HG03565 (cell line): Measurements from ENCODE around the gene PRG2.

ENCODE experiments used
- ATAC-seq: cut with Tn5 transposase; IDR thresholded peaks from one replicate; pipeline ENCODE4 v1.9.1; 2021; ENCODE audit warnings: mild to moderate bottlenecking, moderate library complexity; ENCODE audit not compliant: unreplicated experiment

PRG2 gene

DNA sequence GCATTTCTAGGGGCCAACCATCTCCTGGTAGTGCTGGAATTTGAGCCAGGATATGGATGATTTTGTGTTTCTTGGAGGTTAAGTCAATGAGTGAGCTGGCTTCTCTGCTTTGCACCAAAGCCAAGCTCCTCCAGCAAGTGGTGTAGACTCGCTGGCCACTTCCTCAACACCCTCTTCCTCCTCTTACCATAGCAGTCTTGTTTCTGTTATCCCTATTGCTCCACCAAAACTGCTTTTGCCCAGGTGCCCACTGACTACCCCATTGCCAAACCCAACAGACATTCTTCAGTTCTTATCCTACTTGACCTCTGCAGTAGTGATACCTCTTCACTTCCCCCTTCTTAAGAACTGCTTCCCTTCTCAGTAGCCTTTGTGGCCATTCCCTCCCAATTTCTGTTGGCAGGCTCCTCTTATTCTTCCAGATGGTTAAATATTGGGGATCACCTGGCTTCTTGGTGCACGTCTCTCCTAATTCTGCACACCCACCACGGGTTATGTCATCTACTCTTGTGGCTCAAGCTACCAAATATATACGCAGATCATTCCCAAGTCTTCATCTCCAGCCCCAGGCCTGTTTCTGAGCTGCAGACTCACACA is 7.0 kb upstream of the PRG2 start:
- ATAC-seq, result no peak

DNA sequence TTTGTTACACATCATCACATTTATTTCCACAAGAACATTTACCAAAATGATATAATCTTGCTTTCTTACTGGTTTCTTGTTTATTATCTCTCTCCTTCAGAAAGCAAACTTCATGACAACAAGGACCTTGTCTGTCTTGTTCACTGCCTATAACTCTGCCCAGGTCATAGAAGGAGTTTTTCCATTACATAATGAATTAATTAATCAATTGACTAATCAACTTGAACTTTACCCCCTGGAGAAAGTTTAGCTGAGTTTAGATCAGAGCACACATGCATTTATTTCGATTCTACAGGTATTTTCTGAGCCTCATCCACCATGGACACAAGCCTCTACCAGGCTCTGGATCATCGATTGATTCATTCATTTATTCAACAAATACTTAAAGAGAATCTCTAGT is 6.3 kb upstream of the PRG2 start:
- no peak for ATAC-seq

DNA sequence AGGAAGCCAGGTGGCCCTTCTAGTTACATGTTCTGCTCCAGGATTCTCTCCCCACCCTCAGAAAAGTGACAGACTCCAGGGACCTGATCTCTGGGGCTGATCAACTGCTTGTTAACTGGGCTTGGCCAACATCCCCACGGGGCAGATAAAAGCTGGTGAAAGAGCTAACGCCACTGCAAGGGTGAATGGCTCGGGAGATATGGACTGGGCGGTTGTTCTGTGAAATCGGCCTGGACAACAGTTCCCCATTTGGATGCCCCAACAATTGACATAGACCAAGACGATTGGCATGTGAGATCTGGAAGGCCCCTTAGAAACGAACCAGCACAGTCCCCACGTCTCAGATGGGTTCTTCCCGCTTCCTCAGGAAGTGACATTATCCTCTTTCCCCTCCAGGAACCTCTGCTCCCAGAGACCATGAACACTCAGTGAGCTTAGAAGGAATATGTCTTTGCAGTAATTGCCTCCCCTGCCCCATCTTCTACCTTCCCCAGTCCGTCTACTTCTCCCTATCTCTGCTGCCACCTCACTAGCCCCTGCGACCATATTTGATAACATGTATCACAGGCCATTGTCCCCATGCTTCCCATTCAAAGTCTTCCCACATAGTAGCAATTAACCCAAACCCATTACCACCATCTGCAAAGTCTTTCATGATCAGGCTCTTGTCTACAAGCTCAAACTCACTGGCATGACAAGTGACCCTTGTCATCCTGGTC is 5.6 kb upstream of the PRG2 start:
- no peak for ATAC-seq

DNA sequence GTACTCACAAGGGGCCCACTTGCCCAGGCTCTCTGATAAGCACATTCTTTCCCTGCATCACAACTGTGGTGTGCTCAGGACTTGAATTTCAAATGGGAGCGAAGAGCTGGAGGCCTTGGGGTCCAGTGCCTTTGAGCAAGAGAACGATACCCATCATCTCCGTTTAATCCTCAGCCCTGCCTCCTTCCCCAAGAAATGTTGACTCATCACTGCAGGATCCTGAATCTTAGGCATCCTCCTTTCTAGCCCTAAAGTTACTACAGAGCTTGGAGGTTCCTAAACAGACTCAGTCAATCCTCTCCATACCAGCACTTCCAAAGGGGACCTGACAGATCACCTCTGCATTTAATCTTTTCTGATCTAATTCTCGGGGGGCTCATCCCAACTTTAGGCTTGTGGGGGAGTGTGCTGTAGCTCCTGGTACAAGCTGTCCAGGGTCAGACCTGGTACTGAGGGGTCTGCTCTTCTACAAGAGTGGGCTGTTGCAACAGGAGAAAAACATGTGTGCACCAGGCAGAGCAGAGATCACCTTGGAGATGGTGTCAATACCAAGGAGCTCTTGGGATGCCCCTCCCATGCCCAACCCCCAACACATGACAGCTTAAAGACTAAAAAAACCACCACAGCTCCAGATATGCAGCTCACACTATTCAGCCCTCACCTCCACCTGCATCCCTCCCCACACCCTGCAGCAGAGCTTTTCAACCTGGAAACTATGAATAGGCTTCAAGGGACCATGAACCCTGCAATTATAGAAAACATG is 3.9 kb upstream of the PRG2 start:
- no peak for ATAC-seq

DNA sequence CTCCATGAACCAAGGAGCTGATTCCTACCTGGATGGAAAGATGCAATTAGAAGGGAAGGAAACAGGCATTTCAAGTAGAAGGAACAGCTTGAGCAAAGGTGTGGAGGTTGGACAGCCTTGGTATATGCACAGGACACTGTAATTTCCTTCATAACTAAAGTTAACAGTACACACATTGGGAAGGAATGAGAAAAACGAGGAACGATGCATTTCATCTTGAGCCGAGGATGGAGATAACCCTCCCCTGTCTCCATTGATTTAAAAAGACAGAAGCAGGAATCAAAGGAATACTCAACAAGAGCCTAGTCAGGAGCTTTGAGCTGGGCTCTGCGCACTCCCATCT is 2.3 kb upstream of the PRG2 start:
- no peak for ATAC-seq

DNA sequence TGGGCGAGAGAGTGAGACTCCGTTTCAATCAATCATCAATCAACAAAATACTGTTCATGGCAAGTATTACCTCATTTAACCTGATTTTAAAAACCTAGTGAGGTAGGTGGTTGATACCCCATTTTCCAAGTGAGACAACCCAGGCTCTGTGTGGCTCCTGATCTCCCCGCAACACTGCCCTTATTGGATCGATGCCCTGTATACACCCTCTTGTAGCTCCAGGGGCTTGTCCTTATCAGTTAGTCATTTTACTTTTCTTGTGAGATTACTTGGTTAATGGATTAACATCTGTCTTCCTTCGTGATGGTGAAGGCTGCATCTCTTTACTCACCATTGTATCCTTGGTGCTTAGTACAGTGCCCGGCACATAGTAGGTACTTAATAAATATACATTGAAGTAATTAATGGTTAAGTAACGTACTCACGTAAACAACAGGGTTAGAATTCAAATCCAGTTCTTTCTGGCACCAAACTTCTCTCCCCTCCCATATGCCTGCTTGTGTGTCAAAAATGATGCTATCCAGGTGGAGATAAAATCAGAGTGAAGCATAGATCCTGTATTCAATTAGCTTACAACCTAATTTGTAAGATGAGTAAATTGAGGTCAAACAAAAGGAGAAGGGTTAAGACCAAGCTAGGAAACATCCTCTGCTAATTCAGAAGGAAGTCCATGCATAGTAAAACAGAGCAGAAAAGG is 1.8 kb upstream of the PRG2 start:
- no peak for ATAC-seq

DNA sequence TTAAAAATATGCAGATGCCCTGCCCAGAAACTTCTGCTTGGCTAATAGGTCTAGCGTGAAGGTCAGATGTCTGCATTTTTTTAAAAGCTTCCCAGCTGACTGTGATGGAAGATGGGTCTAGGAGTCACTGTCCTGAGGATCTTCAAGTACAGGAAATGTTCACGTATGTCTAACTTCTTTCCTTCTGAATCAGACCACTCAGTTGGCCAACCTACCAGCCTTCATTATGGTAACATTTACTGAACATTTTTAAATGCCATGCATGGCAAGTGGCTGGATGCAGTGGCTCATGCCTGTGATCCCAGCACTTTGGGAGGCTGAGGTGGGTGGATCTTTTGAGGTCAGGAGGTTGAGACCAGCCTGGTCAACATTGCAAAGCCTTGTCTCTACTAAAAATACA is 1.1 kb upstream of the PRG2 start:
- ATAC-seq, result no peak

DNA sequence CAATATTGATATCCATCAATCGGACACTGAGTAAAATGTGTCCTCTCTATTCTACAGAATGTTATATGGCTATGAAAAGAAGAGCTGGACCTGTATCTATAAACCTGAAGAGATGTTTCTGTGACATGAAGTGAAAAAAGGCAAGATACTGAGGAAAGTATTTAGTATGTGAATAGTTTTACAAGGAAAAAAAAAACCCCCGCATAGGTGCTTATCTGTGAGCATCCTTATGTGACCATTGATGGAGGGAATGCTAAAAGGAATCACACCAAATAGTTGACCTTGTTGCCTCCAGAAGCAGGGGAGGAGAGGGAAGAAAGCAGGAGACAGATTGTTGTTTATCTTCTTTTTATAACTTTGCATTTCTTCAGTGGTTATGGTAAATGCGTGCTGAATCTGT is 661 bp upstream of the PRG2 start:
- ATAC-seq, result no peak

DNA sequence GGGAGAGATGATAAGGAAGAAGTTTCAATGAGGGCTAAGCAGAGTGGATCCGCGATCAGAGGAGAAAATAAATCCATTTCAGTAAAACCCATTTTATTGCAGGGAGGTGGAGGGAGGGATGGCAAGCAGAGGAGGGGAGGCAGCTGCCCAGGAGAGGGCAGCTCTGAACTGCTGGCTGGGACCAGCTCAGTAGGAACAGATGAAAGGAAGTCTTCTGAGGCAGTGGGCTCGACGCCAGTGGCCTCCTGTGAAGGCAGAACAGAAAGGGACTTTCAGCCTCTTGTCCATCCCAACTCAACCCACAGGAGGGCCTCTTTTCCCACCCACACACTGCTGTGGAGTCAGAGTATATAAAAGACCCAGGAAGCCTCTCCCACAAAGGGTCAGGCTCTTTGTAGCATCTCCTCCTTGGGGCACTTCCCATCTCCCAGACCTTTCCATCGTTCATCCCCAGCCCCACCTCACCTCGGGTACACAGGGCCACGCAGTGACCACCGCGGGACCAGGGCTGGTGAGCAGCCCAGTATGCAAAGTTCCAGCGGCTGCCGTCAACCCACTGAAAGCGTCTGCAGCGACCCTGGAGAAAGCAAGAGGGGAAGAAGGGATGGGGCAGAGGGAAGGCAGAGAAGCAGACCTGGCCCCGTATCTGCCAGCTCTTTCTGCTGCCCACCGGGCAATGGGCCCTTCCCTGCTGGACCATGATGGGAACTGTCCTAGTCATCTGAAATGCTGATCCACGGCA is 3.0 kb downstream of the PRG2 start:
- no peak for ATAC-seq

DNA sequence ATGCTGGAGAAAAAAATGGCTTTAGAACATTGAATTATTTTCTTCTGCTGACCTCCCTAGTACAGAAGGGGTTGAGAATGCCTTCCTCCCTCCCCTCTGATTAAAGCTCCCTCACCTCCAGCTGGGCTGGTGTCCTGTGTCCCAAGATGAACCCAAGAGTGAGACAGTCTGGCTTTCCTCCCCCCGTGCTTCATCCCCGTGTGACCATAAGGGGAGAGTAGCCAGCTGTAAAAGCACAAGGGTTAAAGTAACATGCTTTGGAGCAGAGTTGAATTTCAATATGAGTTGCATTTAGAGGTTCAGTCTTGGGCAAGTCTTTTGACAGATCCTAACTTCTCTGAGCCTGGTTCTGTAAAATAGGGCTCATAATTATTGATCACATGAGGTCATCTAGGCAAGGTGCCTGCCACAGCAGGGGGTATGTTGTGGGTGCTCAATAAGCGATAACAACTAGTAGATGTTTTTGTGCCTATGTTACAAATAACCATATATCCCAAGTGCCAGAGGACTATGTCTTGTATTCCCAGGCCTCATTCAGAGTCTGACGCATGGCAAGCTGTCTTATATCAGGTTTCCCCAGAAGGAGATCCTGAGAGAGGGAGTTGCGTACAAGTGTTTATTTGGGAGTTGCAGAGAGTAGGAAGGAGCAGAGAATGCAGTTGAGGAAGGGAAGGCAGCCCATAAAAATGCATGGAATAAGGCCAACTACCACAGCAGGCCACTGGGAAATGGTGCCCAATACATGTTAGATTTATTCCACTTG is 4.1 kb downstream of the PRG2 start:
- ATAC-seq, result no peak

DNA sequence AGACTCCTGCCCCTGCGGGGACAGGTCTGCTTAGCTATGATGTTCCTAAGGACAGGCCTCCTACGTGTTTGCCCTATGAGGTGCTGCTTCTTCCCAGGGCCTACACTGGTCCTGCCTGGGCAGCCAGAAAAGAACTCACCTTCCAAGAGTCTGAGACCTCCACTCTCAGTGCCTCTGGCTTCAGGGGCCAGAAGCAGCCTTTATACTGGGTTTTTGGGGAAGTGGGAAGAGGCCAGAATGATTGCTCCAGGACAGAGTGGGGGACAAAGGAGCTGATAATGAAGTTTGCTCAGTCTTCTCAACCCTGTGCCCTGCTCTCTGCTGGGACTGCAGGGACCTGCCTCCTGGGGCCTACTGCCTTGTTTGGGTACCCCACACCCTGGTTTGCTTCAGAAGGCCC is 9.5 kb downstream of the PRG2 start, which contains the start of gene PRG3:
Gene PRG3 (minus strand): TSS at position 176 of the 400 bp plus-strand sequence. CDS start 442 bp downstream, outside the sequence.
- ATAC-seq, result no peak

DNA sequence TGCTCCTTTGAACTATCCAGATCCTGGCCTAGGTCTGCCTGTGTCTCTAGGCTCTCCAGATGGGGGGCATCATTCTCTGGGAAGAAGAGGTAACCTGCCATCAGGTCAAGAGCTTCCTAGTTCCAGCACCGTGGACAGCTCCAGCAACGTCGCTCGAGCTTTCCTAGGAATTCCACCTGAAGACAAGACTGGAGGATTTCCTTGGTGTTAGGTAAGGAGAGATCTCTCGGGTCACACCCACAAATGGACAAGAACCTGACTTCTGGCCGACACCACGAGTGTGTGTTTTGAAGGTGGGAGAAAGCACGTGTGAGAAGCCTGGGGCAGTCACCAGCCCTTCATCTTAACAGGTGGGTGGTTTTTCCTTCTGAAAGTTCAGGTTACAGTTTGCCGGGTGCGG is 10.7 kb downstream of the PRG2 start:
- no peak for ATAC-seq

DNA sequence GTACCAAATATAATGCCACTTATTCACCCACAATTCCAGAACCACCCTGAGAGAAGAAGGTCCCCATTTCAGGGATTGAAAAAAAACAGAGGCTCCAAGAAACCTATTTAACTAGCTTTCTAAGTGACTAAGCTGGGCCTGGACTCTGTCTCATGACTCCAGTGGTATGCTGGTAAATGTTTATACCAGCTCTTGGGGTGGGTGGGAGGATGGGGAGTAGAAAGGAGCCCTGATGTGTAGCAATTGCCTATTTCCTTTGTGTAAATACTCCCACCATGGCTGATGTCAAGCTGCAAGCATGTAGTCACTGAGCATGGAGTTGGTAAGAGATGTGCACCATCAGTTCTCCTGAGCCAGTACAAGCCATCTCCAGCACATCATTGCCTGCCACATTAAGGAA is 12.3 kb downstream of the PRG2 start:
- no peak for ATAC-seq

DNA sequence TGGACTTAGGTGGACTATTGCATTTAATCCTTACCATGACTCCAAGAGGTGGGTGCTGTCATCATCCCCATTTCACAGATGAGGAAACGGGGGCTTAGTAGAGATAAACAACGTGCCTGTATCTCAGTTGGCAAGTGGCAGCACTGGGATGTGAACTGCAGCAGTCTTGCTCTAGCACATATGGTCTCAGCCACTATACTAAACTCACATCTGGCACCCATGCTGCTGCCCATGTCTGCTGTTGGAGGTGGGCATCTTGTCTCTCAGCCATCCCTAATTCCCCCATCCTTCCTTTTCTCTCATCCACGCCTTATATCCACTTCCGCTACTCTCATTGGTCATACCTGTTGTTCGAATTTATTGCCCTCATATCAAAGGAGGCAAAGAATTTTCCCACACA is 13.3 kb downstream of the PRG2 start:
- no peak for ATAC-seq

DNA sequence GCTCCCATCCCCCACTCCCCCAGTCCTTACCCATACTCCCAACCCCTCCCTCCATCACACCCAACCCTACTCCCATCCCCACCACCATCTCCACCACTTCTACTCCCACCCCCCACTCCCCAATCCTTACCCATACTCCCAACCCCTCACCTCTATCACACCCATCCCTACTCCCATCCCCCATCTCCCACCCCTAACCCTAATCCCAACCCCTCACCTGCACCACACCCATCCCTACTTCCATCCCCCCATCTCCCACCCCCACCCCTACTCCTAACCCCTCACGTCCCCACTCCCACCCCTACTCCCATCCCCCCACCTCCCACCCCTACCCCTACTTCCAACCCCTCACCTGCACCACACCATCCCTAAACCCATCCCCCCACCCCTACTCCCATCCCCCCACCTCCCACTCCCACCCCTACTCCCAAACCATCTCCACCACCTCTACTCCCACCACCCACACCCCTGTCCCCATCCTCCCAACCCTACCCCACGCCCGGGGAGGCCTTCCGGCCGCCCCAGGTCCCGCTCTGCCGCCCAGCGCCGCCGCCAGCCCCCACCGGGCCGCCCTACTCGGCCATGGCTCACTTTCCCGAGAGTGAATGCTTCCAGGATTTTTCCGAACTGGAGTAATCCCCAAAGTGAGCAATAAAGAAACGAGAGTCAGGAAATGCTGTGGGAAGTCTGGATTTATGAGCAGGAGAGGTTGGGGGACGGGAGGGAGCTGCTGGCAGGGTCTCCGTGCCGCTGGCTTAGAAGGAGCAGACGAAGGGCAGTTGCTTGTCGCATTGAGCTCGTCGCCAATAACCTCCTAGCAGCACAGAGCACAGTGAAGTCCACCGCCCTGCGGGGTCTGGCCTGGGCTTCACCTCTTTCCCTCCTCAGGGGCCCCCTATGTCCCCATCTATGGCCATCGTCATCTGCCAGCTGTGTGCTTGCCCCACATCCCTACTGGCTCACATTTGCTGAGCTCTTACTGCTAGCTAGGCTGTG is 14.1 kb downstream of the PRG2 start:
- ATAC-seq, result no peak

DNA sequence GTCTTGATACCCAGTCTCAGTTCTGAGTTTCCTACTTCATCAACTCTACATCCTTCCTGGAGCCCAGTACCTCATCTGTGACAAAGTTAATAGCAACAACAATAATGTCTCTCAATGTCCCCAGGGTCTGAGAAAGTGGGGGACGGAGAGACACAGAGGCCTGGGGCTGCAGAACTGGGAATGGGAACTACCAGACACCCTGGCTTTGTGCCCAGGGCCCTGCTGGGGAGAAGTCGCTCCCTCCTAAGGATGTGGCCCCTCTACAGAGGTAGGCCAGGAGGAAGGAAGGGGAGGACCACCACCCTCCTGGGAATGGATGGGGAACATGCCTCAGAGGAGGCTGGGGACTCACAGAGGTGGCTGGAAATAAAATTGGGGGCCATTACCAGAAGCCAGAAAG is 15.0 kb downstream of the PRG2 start:
- ATAC-seq, result no peak

DNA sequence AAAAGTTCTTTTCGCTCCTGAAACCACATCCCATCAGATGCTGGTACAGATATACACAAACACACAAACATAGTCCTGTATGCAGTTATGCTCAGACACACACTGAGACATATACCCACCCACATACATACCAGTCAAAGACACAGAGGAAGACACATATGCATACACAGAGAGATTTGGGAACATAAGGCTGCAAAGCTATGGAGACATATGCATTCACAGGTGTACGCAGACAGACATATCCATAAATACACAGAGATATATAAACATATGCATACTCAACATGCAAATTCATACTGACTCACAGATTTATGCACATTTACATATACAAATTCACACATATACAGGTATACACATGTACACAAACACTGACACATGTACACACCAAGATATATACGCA is 15.5 kb downstream of the PRG2 start:
- ATAC-seq, result no peak

DNA sequence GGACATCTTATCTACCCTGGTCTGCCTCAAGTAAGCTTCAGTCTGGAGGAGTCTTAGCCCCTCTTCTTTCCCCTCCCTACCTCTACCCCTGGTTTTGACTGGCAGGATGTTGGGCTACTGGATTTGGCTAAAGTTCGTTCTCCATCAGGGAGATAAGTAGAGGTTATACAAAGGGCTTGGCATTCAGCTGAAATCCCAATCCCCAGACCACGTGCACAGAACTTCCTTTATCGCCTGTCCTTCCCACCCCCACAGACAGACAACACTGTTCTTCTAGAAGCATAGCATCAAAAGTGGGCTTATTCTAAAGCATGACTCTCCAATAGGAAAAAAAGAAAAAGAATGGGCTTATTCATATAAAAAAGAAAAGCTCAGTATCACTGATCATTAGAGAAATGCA is 17.3 kb downstream of the PRG2 start:
- no peak for ATAC-seq

DNA sequence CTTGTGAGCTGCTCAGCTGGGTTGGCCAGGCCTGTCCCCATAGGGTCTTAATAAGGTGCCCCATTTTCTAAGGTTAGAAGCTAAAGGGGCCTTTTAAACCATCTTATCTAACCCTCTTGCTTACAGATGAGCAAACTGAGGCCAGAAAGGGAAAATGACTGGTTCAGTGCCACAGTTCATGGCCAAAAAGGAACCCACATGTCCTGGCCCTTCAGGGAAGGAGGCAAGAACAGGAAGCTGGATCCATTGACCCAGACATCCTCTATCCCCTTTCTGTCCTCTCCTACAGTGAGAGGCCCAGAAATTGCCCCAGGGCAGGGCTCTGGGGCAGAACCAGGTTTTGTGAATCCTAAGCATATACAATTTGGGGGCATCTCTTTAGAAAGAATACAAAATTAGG is 19.5 kb downstream of the PRG2 start:
- ATAC-seq, result no peak
